ENCODE data around the gene RCAN2. TPM values are rescaled to one million over a fixed set of nuclear protein-coding genes. Genes with fewer than 3 reads are reported as not detected.

Gene RCAN2
- total RNA-seq, 5 donors from 2014 or later (not counting 1 experiment from before 2014, with no cell fraction given): 0.15 to 2.5 (median 1.4) TPM

DNA sequence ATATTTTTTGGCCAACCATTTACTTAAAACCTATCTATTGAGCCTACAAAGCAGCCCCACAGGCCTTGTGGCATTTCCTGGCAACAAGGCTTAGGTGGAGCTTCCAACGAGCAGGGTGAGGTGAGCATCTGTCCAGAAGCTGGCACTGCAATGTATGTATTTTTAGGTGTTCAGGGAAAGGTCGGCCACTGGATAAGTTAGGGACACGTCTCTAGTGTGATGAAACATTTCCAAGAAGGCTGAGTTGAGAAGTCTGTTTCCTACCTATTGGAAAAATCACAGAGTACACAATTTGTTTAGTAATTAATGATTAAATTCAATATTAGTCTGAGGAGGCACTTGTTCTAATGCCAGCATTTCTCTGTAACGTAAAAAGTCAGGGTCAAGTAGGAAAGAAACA is 17.8 kb upstream of the RCAN2 start:
- no peak overlapping the region for H3K27ac Mint-ChIP-seq
- H3K27me3 ChIP-seq (replicated peaks in 1 of 2; ENCODE audit: control insufficient read depth in 2 of 2, extremely low read depth in 1 of 2, insufficient read depth in 2 of 2, low read length in 1 of 2): no peaks in the 10 kb centered on the region
- H3K36me3 Mint-ChIP-seq: no peaks in the 10 kb centered on the region
- WGBS (ENCODE audit: insufficient coverage): no CpG with 5 or more reads among the region's 4 CpGs
- no peak overlapping the region for H3K27ac ChIP-seq (ENCODE audit: low read length)
- no peak overlapping the region for H3K4me3 Mint-ChIP-seq
- no peak overlapping the region for H3K4me3 ChIP-seq (ENCODE audit: control insufficient read depth in 1 of 2, extremely low read depth in 1 of 2, low read length in 1 of 2)
- no peaks in the 10 kb centered on the region for H3K36me3 ChIP-seq (ENCODE audit: control insufficient read depth in 2 of 2, extremely low read depth in 1 of 2, insufficient read depth in 1 of 2, low read length in 1 of 2)
- DNase-seq (no peak), ATAC-seq (replicated peaks in 1 of 4) (no peak)
- no peaks in the 10 kb centered on the region for H3K4me1 Mint-ChIP-seq
- no peaks in the 10 kb centered on the region for H3K9me3 ChIP-seq
- ChIA-PET CTCF (no interaction called here), POLR2A (no interaction called here)
- H3K4me1 ChIP-seq (ENCODE audit: control insufficient read depth in 1 of 2, extremely low read depth in 1 of 2, insufficient read depth in 2 of 2, low read length in 2 of 2): no peaks in the 10 kb centered on the region
- H3K9me3 Mint-ChIP-seq: no peaks in the 10 kb centered on the region
- H3K27me3 Mint-ChIP-seq: peaks cover 6 to 8% of the 10 kb centered on the region in 2 donors

DNA sequence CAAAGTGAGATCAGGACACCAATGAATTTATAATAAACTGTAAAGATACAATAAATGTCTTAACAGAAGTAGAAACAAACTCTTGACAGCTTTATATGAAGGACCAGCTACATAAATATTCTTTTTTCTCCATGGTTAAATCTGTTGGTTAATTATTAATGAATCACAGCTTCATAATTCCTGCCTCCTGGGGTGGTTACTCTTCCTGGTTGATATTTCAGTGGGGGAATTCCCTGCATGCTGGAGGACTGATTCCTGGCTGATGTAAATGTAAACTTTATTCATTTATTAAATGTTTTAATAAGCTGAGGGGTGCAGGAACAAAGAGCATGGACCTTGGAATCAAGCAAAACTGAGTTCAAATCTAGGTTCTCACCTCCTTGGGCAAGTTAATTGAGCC is 16.2 kb upstream of the RCAN2 start:
- H3K27me3 ChIP-seq (replicated peaks in 1 of 2; ENCODE audit: control insufficient read depth in 2 of 2, extremely low read depth in 1 of 2, insufficient read depth in 2 of 2, low read length in 1 of 2): peaks cover 0 to 2% of the 10 kb centered on the region in 2 experiments
- ChIA-PET POLR2A (no interaction called here), CTCF (no interaction called here)
- no peak overlapping the region for H3K4me3 Mint-ChIP-seq
- no peak overlapping the region for H3K4me3 ChIP-seq (ENCODE audit: control insufficient read depth in 1 of 2, extremely low read depth in 1 of 2, low read length in 1 of 2)
- no peak for DNase-seq
- no peaks in the 10 kb centered on the region for H3K4me1 Mint-ChIP-seq
- no peak overlapping the region for H3K27ac Mint-ChIP-seq
- H3K27ac ChIP-seq (ENCODE audit: low read length): no peak overlapping the region
- ATAC-seq (replicated peaks in 1 of 4): no peak
- no peaks in the 10 kb centered on the region for H3K4me1 ChIP-seq (ENCODE audit: control insufficient read depth in 1 of 2, extremely low read depth in 1 of 2, insufficient read depth in 2 of 2, low read length in 2 of 2)
- no peaks in the 10 kb centered on the region for H3K36me3 Mint-ChIP-seq
- peaks cover 4 to 8% of the 10 kb centered on the region in 2 donors for H3K27me3 Mint-ChIP-seq
- H3K9me3 Mint-ChIP-seq: no peaks in the 10 kb centered on the region
- H3K9me3 ChIP-seq: no peaks in the 10 kb centered on the region
- no peaks in the 10 kb centered on the region for H3K36me3 ChIP-seq (ENCODE audit: control insufficient read depth in 2 of 2, extremely low read depth in 1 of 2, insufficient read depth in 1 of 2, low read length in 1 of 2)

DNA sequence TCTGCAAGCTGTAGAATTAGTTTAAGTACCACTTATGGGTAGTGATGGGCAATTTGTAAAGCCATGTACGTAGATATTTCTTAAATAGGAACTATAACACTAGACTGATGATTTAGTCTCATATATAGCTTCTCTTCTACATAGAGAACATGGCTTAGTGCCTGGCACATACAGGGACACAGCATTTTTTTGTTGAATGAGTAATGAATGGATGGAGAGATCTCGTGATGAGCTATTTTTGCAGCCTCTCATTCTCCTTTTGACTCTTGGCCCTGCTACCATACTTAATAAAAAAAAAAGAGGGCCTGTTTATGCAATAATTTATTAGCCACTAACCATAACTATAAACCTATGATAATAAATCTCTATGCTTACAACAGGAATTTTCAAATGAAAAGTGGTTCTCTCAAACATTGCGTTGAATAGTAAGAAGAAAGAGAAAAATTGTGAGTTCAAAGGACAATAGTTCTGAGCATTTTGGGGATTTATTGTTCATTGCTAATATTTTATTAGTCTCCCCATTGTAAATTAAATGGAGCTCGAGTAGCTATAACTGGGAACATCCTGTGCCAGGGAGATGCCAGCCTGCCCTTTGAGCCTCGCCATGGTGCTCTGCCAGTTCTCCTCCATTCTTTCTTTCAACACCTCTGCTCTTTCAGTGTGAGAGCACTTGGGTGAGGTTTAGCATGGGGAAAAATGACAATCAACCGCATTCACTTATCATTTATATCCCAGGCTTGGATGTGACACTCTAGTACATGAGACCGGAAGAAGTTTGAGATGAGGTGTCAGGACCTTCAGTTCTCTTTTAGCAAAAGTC is 14.7 kb upstream of the RCAN2 start:
- WGBS (ENCODE audit: insufficient coverage): no CpG with 5 or more reads among the region's 7 CpGs
- H3K27me3 Mint-ChIP-seq: peaks cover 6 to 9% of the 10 kb centered on the region in 2 donors

DNA sequence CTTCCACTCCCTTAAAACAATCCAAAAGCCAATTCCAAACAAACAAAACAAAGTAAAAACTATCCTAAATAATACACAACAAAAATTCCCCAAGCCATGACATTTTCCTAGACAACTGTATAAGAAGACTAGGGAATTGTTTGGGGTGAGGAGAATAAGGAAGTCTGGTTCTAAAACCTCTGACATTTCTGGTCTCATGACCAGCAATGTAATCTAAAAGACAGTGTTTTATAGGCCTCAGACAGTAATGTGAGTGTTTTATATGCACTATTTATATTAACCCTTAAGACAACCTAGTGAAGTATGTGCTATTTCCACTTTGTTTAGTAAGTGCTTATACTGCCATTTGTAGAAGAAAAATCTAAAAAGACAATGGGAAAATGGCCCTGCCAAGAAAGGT is 13.0 kb upstream of the RCAN2 start:
- no peak overlapping the region for H3K27ac ChIP-seq (ENCODE audit: low read length)
- H3K27ac Mint-ChIP-seq: no peak overlapping the region
- no peak overlapping the region for H3K4me3 ChIP-seq (ENCODE audit: control insufficient read depth in 1 of 2, extremely low read depth in 1 of 2, low read length in 1 of 2)
- H3K9me3 Mint-ChIP-seq: no peaks in the 10 kb centered on the region
- H3K27me3 ChIP-seq (replicated peaks in 1 of 2; ENCODE audit: control insufficient read depth in 2 of 2, extremely low read depth in 1 of 2, insufficient read depth in 2 of 2, low read length in 1 of 2): peaks cover 0 to 8% of the 10 kb centered on the region in 2 experiments
- H3K4me1 ChIP-seq (ENCODE audit: control insufficient read depth in 1 of 2, extremely low read depth in 1 of 2, insufficient read depth in 2 of 2, low read length in 2 of 2): no peaks in the 10 kb centered on the region
- H3K4me1 Mint-ChIP-seq: no peaks in the 10 kb centered on the region
- CTCF ChIA-PET: no interaction called here
- H3K4me3 Mint-ChIP-seq: no peak overlapping the region
- no peaks in the 10 kb centered on the region for H3K36me3 ChIP-seq (ENCODE audit: control insufficient read depth in 2 of 2, extremely low read depth in 1 of 2, insufficient read depth in 1 of 2, low read length in 1 of 2)
- peaks cover 15 to 17% of the 10 kb centered on the region in 2 donors for H3K27me3 Mint-ChIP-seq
- ATAC-seq (replicated peaks in 1 of 4): no peak
- no peaks in the 10 kb centered on the region for H3K9me3 ChIP-seq
- DNase-seq: no peak
- POLR2A ChIA-PET: no interaction called here
- no peaks in the 10 kb centered on the region for H3K36me3 Mint-ChIP-seq

More for the DNA sequence above, 14.7 kb upstream of the RCAN2 start:
- H3K4me1 ChIP-seq (ENCODE audit: control insufficient read depth in 1 of 2, extremely low read depth in 1 of 2, insufficient read depth in 2 of 2, low read length in 2 of 2): no peaks in the 10 kb centered on the region
- ATAC-seq (replicated peaks in 1 of 4) (no peak), DNase-seq (no peak)
- CTCF ChIA-PET: no interaction called here
- peaks cover 0 to 6% of the 10 kb centered on the region in 2 experiments for H3K27me3 ChIP-seq (replicated peaks in 1 of 2; ENCODE audit: control insufficient read depth in 2 of 2, extremely low read depth in 1 of 2, insufficient read depth in 2 of 2, low read length in 1 of 2)
- POLR2A ChIA-PET: interaction anchor here in 1 of 2 donors (0.7 kb wide), 1 partner anchor 128 kb away, joined by 4 read pairs; no protein-coding TSS in a partner anchor
- Mint-ChIP-seq H3K36me3 (no peaks in the 10 kb centered on the region), H3K9me3 (no peaks in the 10 kb centered on the region), H3K4me3 (no peak overlapping the region), H3K4me1 (no peaks in the 10 kb centered on the region), H3K27ac (no peak overlapping the region)
- no peak overlapping the region for H3K4me3 ChIP-seq (ENCODE audit: control insufficient read depth in 1 of 2, extremely low read depth in 1 of 2, low read length in 1 of 2)
- H3K36me3 ChIP-seq (ENCODE audit: control insufficient read depth in 2 of 2, extremely low read depth in 1 of 2, insufficient read depth in 1 of 2, low read length in 1 of 2): no peaks in the 10 kb centered on the region
- no peaks in the 10 kb centered on the region for H3K9me3 ChIP-seq
- H3K27ac ChIP-seq (ENCODE audit: low read length): no peak overlapping the region

DNA sequence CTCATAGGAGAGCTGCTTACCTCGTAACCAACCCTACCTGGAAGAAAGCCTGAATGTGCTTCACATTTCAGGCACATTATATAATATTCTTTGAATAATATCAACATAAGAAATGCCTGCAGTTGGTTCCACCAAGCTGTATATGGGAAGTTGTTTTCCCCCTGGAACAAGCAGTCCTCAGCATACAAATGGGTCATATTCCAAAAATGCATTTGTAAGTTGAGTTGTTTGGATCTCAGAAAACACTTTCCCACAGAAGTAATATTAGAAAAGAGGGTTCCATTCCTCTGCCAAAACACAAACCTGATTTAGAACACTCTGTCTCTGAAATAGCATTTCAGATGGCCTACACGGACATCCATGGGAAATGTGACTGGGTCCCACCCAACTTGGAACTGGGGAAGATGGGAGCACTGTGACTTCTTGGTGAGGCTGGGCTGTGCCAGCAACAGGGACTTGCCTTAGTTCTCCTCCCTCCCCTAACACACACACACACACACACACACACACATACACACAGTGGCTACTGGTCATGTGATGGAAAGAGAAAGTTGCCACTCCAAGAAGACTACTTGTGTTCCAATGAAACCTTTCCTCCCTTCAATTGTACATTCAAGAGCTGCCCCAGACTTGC is 11.4 kb upstream of the RCAN2 start:
- Histone ChIP-seq H3K27me3 (replicated peaks in 1 of 2; ENCODE audit: control insufficient read depth in 2 of 2, extremely low read depth in 1 of 2, insufficient read depth in 2 of 2, low read length in 1 of 2) (peaks cover 0 to 10% of the 10 kb centered on the region in 2 experiments), H3K9me3 (no peaks in the 10 kb centered on the region), H3K4me3 (ENCODE audit: control insufficient read depth in 1 of 2, extremely low read depth in 1 of 2, low read length in 1 of 2) (no peak overlapping the region), H3K4me1 (ENCODE audit: control insufficient read depth in 1 of 2, extremely low read depth in 1 of 2, insufficient read depth in 2 of 2, low read length in 2 of 2) (no peaks in the 10 kb centered on the region), H3K36me3 (ENCODE audit: control insufficient read depth in 2 of 2, extremely low read depth in 1 of 2, insufficient read depth in 1 of 2, low read length in 1 of 2) (no peaks in the 10 kb centered on the region), H3K27ac (ENCODE audit: low read length) (no peak overlapping the region)
- WGBS (ENCODE audit: insufficient coverage): no CpG with 5 or more reads among the region's 2 CpGs
- H3K27ac Mint-ChIP-seq: no peak overlapping the region
- ATAC-seq (replicated peaks in 1 of 4) (no peak), DNase-seq (no peak)
- H3K36me3 Mint-ChIP-seq: no peaks in the 10 kb centered on the region
- H3K9me3 Mint-ChIP-seq: no peaks in the 10 kb centered on the region
- H3K4me3 Mint-ChIP-seq: no peak overlapping the region
- ChIA-PET CTCF (interaction anchor here in 1 of 2 donors (0.6 kb wide), 1 partner anchor 55 kb away, joined by 3 read pairs; no protein-coding TSS in a partner anchor), POLR2A (no interaction called here)
- H3K27me3 Mint-ChIP-seq: peaks cover 19 to 21% of the 10 kb centered on the region in 2 donors
- no peaks in the 10 kb centered on the region for H3K4me1 Mint-ChIP-seq

DNA sequence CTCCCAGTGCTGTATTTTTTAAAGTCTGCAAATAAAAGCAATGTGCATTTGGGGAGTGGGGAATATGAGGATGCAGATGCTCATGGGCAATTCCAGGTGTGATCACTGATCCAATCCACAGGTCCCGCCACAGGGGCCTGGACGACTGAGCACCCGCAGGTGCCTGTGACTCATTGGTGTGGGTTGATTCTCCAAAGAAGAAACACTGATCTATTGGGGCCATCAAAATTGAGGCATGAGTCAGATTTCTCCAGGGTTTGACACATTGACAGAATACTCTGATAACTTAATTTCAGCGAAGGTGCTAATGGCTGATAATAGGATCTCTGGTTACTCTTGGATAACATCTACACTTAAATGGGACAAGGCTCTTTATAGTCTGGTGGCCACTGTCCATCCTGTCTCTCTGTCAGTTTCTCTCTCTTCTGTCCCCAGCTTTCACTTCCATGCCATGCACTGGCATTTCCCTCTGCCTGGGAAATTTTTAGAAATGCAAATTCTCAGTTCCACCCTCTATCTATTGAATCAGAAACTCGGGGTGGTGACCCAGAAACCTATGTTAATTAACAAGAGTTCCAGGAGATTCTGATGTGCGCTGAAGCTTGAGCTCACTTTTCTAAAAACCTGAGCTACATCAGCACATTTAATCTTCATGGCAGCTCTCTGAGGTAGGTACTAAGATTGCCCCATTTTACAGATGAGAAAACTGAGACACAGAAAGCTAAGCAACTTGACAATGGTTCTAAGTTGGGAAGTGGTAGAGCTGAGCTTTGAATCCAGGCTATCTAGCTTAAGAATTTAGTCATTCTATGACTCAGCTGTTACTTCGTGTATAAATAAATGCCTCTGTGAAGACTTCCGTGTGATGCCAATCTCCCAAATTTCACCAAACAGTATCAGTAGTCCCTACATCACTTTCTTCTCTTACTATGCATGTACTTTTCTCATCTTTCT is 10.2 kb upstream of the RCAN2 start:
- Histone ChIP-seq H3K4me1 (ENCODE audit: control insufficient read depth in 1 of 2, extremely low read depth in 1 of 2, insufficient read depth in 2 of 2, low read length in 2 of 2) (no peaks in the 10 kb centered on the region), H3K36me3 (ENCODE audit: control insufficient read depth in 2 of 2, extremely low read depth in 1 of 2, insufficient read depth in 1 of 2, low read length in 1 of 2) (no peaks in the 10 kb centered on the region), H3K27me3 (replicated peaks in 1 of 2; ENCODE audit: control insufficient read depth in 2 of 2, extremely low read depth in 1 of 2, insufficient read depth in 2 of 2, low read length in 1 of 2) (peaks cover 0 to 14% of the 10 kb centered on the region in 2 experiments), H3K9me3 (no peaks in the 10 kb centered on the region), H3K4me3 (ENCODE audit: control insufficient read depth in 1 of 2, extremely low read depth in 1 of 2, low read length in 1 of 2) (no peak overlapping the region), H3K27ac (ENCODE audit: low read length) (no peak overlapping the region)
- ChIA-PET CTCF (no interaction called here), POLR2A (no interaction called here)
- no peak overlapping the region for H3K4me3 Mint-ChIP-seq
- no peak overlapping the region for H3K27ac Mint-ChIP-seq
- no peaks in the 10 kb centered on the region for H3K4me1 Mint-ChIP-seq
- H3K36me3 Mint-ChIP-seq: no peaks in the 10 kb centered on the region
- H3K9me3 Mint-ChIP-seq: no peaks in the 10 kb centered on the region
- ATAC-seq (replicated peaks in 1 of 4): no peak
- peaks cover 28 to 29% of the 10 kb centered on the region in 2 donors for H3K27me3 Mint-ChIP-seq
- no peak for DNase-seq
- 82% methylated on average over 2 of the region's 8 CpGs for WGBS (ENCODE audit: insufficient coverage)

Measured in T-cell (primary cell).